Eye (tissue), 1 donor: ENCODE results near the gene EXOC1L.

Experiments used
- DNase-seq: peaks from one replicate; pipeline ENCODE4 v3.0.0-alpha.2; 2015

Gene EXOC1L

DNA sequence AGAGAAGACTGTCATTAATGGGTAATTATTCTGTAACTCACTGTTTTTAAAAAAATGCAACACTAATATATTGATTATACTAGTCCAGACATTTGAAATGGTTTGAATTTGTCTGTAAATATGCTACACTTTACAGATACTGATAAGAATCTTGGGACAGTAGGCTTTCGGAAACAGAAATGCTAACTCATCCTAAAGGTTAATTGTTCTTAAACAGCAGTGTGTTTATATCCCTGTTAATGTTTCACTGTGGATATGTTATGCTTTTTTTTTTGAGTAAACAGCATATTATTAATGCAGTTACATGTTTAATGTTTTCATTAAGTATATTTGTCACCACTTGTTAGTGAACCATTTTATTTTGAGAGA is 65.2 kb downstream of the EXOC1L start:
- DNase-seq = no peak
